Measurements from ENCODE around the gene SMOC1.

Gene SMOC1

DNA sequence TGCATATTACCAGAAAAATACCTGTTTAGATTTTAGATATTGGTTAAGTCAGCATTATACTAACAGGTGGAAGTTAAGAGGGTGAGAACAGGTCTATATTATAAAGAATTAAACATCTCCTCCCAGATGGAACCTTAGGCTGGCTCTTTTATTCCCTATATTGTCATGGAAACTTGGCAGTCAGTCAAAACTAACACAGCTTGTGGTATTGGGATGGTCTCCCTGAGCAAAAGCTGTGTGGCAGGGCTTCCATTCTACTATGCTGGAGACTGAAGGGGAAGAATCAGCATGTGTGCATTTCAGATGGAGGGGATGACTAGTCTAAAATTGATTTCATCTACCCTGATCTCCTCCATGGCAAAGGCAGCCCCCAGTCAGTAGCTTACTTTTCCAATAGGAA, 66.7 kb downstream of the SMOC1 start:
- no peak for DNase-seq

DNA sequence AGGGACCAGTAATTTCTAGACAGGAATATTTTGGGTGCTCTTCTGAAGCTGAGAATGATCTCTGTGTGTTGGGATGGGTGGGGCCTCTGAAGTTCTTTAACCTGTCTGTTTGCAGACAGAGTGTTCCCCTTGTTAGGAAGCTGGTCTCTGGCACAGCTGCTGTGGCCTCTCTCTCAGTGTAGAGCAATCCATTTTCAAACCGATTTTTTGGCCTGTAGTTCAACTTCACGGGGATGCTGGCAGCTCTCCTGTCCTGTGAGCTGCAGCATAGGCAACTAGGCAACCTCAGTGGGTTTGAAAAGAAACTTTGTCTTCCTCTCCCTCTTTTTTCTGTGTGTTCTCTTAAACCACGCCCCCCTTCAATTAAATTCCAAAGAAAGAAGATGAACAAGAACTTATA, 69.1 kb downstream of the SMOC1 start:
- DNase-seq, result no peak

DNA sequence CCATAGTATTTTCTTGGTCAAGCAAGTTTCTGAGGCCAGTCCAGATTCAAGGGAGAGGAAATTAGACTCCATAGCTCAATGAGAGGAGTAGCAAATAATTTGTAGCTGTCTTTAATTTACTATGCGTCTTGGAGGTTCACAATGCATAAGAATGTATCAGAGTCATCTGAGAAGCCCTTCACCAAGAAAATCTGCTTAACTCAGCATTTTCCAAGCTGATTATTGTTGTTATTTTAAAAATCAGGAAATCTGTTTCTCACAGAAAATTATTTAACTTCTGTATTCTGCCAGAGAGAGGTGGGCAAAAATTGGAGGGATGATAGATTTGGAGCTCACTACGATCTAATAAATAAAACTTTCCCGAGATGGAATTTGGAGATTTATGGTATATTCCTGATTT, 72.0 kb downstream of the SMOC1 start:
- no peak for DNase-seq

DNA sequence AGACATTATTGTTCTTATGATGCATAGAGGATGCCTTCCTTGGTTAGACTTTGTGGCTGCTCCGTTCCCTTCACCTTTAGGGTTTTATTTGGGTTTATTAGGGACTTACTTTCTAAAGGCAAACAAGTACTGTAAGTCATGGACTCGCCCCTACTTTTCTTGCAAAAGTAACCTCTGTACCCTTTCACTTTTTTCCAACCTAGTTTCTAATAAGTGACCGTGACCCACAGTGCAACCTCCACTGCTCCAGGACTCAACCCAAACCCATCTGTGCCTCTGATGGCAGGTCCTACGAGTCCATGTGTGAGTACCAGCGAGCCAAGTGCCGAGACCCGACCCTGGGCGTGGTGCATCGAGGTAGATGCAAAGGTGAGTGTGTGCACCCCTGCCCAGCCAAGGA, 72.7 kb downstream of the SMOC1 start:
- DNase-seq, result no peak

DNA sequence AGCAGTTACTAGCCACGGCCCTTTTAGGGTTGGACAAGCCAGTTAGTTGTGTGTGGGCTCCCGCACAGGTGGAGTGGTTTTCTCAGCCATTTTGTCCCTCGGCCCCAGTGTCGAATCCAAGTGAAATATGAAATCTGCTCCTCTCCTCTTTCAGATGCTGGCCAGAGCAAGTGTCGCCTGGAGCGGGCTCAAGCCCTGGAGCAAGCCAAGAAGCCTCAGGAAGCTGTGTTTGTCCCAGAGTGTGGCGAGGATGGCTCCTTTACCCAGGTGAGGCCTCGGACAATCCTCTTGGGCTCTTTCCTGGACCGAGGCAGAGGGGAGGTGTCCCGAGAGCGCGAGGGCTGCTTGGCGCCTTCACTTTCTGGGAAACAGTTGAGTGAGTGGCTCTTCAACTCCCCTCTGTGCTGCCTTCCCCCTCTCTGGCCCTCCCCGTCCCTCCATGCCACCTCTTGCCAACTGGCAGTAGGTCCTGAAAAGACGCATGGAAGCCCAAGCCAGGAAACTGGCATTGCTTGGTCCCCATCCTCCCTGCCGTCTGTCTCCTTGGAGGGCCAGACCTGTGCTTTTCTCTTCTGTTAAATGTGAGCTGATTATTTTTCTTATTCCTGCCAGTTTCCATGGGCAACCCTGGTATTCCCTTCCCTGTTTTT, 74.2 kb downstream of the SMOC1 start:
- DNase-seq, result no peak

DNA sequence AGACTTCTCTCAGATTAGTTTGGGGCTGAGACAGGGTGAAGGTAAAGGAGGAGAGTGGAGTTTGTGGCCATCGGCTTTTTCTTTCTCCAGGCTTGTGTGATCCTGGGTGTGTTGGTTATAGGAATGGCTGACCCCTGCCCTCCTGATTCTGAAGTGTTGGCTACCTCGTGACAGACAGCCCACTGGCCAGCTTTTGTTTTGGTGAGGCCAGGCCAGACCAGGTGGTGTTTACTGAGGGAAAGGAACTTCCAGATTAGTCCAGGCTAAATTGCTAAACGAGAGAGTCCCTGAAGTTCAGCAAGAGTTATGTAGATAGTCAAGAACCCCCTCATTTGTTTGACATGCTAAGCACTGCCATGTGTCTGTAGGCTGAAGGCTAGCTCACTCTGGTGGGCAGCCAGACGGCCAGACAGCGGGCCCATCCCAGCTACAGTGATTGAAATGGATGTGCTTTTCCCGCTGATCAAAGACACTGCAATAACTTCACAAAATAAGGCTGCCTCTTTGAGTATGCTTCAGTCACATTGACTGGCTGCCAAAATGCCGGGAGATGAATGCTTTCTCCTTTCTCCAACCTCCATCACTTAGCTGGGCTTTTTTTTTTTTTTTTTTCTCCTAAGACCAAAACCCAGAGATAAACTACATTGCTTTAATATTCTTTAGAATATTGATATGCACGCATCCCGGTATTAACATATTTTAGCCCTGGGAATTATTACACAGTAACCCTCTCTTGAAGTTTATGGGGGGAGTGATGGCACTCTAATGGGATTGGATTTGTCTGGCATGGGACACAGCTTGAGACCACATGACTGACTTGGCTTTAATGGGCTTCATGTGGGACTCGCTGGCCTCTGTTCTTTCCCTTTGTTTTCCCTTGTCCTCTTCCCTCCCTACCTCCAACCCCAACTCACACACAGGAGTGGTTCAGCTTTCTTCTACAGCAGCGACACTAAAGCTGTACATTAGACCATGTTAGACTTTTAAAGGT, 76.9 kb downstream of the SMOC1 start:
- no peak for DNase-seq

DNA sequence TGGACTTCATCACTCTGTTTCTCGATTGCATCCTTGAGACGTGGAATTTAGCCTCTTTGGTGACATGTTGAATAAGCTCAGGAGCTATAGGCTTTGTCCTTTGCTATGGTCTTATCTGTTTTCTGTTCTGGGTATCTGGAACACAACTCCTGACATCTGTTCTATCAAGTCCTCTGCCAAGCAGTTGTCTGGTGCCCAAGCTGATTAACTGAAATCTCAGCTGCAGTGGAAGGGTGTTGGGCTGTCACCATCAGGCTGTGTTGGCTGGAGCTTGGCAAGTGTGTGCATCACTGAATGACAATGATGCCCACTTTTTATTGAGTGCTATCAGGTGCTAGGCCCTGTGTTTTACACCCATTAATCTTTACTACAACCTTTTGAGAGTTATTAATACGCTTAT, 77.8 kb downstream of the SMOC1 start:
- DNase-seq, result no peak

DNA sequence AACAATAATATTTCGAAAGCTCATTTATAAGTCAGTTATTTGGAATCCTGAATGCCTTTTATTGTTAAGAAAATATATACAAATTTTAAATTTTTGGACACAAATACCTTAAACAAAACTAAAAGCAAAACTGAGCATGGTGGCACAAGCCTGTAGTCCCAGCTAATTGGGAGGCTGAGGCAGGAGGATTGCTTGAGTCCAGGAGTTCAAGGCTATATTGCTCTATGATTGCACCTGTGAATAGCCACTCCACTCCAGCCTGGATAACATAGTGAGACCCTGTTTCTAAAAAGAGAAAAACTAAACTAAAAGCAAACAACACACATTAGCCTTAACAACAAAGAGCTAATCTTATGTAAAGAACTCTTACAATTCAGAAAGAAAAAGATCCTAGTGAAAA, 78.8 kb downstream of the SMOC1 start:
- no peak for DNase-seq

DNA sequence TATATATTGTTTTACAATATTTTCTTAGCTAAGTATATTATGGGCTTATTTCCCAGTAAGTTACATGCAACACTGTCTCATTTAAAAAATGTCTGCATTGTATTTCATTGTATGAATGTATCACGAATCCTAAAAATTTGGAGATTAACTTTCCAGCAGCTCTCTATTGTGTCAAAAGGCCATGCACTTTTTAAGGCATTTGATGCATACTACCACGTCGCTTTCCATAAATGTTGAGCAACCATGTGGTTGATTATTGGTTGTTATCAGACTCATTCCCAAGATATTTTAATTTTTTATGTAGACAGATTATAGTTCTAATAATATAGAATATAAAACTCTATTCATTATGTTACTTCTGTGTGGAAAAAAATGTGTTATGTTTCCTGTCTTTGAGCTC, 79.9 kb downstream of the SMOC1 start:
- no peak for DNase-seq

DNA sequence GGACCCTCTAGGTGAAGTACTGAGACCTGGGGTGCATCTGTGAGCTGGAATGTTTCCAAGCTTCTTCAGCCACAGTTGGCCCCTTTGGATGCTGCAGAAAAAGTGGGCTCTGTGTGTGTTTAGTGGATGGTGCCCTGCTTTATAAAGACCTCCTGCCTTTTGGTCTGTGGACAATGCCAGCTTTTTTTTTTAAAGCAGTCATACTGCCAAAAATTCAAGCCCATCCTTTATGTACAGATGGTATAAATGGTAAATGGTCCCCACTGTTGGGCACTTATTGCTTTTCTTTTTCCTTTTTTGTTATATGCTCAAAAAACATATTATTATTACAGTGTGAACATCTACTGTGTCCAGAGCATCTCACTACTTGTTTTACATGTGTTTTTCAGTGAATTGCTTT, 81.1 kb downstream of the SMOC1 start:
- DNase-seq, result no peak

DNA sequence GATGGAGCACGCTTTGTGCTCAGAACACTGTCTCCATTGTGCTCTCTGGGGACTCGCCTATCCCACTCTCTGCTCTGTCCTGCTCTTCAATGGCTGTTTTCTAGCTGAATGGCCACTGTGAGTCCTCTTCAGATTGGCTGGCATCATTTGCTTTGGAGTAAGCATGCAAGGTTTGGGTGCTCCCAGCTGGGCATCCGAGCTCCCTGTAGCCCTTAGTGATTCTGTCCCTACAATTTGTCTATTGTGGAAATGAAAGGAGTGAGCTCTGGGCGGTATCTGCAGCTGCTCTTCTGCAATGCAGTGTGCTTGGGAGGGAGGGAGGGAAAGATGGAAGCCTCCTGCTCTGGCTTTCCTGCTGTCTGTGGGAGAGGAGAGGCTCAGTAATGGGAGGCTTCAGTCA, 84.8 kb downstream of the SMOC1 start:
- DNase-seq, result no peak

DNA sequence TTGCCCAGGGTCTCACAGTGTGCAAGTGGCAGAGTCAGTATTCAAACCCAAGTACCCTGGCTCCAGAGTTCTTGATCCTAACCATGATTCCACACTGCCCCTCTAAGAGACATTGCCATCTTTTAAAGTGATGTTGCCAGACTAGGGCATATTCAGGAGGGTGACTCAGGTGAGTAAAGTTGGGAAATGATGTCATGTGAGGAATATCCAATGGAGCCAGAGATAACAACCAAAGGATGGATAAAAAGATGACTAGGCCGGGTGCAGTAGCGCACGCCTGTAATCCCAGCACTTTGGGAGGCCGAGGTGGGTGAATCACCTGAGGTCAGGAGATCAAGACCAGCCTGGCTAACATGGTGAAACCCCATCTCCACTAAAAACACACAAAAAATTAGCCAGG, 85.6 kb downstream of the SMOC1 start:
- no peak for DNase-seq

DNA sequence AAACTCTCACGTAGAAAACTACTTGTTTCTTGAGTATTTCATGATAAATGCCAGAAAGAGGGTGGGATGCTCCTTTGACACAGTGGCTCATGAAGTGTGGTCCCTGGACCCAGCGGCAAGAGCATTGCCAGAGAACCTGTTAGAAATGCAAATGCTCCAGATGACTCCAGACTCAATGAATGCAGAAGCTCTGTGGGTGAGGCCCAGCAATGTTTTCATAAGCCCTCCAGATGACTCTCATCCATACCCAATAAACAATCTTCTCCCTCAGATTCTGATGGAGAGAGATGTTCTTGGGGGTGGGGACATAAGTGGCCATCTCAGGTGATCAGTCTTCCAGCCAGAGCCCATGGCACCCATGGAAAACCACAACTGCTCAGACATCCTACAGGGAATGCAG, 88.9 kb downstream of the SMOC1 start:
- no peak for DNase-seq

DNA sequence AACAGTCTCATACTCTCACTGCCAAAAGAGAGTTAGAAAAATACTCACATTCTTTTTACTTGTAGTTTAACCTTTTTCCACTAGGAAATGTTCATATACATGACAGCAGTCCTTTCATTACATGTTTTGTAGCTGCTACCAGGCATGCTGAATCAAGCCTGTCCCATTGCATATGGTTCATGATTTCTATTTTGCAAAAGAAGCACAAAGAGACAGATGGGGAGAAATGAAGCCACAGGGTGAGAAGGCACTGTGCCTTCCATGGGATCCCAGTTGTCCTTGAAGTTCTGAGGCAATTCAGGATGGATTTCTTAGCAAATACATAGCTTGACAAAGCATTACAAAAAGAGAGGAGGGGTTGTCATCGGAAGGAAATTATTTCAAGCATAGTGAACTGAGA, 89.5 kb downstream of the SMOC1 start:
- DNase-seq, result no peak

DNA sequence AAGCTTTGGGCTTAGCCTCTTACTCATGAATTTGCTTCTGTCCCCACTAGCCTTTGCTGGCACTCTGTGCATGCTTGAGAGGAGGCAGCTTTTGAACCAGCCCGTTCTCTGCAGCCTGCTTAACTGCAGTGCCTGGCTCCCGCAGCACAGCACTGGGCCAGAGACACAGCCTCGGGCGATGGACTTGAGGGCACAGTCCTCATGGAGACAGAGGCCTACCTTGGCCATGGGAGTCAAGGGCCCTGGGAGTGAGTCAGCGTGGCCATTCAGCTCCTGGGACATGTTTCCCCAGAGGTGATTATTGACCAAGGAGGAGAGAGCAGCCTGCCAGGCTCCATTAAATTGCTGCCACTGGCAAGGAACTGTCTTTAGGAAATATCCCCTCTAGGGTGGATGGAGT, 93.5 kb downstream of the SMOC1 start:
- DNase-seq, result no peak

DNA sequence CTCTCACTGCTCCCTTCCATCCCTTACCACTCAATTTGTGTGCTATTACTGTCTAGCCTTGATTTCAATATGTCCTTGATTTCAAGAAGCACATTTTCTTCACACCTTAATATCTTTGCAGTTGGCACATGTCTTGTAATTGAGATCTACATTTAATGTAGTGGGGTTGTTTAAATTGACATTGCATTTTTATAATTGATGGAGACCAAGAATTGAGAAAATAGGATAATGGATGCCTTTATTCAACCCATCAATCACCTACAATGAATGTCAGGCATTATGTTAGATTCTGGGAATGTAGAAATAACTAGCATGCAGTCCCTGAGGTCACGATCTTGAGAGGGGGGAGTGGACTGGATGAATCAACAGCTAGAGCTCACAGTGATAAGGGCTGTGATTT, 94.6 kb downstream of the SMOC1 start:
- DNase-seq, result no peak

DNA sequence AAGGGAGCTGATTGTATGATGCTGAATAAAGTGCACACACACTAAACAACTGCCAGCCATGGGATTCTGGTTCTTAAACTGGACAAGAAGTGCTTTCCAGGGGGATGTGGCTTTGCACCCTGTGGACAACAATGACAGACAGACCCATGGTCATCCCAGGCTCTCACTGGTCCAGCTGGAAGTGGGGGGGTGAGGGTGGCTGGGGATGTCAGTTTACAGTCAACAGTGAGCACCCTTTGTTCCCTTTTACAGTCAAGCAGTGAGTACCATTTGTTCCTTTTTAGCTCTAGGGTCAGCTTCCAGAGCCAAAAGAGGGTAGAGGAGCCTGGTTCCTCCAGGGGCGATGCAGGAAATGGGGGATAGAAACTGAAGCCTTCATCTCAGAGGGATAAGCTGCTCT, 100.7 kb downstream of the SMOC1 start:
- no peak for DNase-seq

DNA sequence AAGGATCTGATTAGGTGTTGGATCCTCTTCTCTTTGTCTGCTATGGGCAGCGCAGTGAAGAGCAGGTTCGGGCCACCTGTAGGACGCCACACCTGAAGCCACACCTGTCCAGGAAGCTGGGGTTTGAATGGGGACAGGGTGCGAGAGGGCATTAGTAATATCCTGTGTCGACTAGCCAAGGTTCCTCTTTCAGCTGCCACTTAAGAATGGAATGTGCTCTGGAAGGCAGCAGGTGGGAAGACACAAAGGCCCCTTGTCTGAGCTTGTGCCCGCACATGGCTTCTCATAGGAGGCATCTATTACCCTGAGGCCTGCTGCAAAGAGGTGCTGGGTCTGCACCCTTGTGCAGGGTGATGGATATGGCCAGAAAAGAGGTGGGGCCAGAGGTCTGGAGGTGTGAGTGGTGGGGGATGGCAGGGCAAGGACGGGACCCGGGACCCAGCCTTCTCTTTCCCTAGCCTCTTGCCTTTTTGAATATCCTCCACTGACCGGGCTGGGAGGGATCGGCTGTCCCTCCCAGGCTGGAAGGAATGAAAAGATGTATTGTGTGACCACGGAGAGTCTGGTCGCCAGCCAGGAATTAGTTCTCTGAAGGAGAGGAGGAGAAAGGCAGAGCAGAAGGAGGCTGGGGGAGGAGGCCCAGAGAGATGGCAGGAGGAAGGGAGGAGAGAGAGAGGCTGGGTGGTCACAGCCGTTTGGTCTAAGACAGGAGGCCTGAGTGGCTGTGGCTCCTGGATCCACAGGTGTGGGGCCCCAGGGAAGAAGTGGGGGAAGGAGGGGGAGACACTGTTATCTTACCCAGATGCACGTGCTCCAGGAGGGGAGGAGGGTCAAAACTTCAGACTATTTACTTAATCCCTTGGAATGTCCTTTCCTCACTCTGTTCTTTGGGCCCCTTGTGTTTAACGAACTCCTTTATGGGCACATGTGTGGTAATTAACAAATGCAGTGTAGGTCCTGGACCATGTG, 101.5 kb downstream of the SMOC1 start:
- no peak for DNase-seq

DNA sequence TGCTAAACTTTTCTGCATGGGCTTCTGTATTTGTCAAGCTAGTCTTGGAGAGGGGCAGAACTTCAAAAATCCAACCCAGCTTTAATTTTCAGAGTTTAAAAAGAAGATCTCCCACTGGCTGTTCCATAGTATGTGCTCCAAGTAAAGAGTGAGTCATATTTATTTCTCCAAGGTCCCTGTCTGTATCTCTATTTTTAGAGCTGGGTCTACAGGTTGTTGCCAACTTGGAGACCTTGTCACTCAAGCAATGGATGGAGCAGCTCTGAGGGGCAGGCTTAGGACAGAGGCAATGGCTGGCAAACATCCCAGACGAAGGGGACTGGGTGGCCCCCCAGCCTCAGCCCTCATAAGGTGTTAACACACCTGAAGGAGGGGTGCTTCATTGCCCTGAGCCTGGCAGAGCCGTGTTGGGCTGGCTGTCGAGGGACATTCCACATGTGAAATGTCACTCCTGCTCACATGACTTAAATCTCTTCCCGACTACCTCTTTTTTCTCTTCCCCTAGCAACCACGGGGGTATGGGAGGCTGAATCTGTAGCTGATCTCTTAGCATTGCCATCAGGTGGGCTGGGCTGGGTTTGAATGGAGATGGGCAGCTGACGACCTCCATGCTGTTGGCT, 103.1 kb downstream of the SMOC1 start:
- no peak for DNase-seq

DNA sequence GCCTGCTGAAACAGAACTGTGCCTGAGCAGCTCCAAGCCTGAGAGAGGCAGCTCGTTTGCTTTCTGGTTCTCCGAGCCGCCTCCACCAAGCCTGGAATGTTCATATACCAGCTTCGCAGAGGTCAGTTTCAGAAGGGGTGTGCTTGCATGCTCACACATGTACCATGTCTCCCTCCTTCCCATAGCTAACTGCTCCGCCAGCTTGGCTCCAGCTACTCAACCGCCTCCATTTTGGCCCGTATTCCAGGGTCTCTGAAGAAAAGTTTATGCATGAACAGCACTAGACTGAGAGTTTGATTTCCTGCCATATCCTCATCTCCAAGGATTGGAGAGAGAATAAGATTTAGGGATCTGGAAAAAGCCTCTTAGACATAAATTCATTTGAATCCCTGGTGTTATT, 103.7 kb downstream of the SMOC1 start:
- DNase-seq, result no peak

DNA sequence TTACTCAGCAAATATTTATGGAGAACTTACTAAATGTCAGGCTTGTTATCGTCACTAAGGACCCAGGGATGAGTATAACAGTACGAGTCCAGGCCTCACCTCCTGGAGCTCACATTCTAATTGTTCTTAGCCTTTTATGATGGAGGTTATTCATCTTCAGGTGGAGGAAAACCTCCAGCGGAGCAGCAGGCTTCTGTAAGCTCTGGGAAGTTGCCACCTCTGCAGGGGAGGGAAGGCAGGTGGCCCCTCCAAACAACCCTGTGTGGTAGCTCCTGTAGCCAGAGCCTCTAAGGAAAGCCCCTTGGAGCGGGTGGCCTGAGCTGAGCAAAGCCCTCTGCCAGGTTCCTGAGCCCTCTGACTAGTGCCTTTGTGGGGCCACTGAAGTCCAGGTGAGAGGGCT, 104.1 kb downstream of the SMOC1 start:
- DNase-seq, result no peak

DNA sequence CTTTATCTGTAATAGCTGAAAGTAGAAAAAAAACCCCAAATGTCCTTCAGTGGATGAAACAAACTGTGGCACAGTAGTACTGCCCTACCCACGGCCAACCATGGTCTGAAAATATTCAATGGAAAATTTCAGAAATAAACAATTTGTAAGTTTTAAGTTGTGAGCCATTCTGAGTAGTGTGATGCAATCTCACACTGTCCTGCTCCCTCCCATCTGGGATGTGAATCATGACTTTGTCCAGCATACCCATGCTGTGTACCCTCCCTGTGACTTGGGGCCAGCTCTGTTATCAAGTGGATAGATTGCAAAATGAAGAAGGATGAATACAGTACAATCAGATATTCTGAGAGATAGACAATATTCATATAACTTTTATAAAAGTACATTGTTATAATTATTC, 106.2 kb downstream of the SMOC1 start:
- DNase-seq, result no peak

DNA sequence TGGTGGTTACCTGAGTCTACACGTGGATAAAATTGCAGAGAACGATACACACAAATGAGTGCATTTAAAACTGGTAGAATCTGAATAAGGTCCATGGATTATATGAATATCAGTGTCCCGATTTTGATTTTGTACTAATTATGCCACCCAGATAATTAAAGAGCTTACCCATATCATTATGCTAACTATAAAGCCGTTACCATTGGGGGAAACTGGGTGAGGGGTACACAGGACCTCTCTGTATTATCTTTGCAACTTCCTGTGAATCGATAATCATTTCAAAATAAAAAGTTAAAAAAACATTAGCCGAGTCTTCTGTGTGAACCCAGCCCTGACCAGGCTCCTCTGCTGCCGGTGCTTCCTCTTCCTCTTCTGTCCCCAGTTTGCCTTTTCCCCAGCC, 107.1 kb downstream of the SMOC1 start:
- no peak for DNase-seq

Data from activated CD4-positive, alpha-beta T cell treated with anti-CD3 and anti-CD28 coated beads, Interleukin-2, amount 50 U/mL, for 4 hours (primary cell).